Right cardiac atrium (tissue), 5 donors: ENCODE measurements around the gene ENTHD1. TPM values are rescaled to one million over a fixed set of nuclear protein-coding genes. Genes with fewer than 3 reads are reported as not detected.
"Not testable (repeated sequence)": the region's sequence is repeated elsewhere in the genome, so short reads cannot be mapped to it uniquely, and the experiment has no call there.

Experiments used
- ATAC-seq, 2 donors: fragments of 200-7000 bp; cut with Tn5 transposase; one replicate each; pipeline versions ENCODE4 v1.8.0 to v1.9.1; 2020; ENCODE audit warnings: moderate library complexity in 2 of 2, mild to moderate bottlenecking in 1 of 2
- DNase-seq, 3 donors: peaks; one replicate each; pipeline ENCODE4 v3.0.0-alpha.2; 2020
- H3K27ac ChIP-seq: one replicate; pipeline ENCODE4 v1.5.1; 2013; ENCODE audit warnings: mild to moderate bottlenecking, low read length, control low read depth, moderate library complexity
- H3K27me3 ChIP-seq: one replicate; pipeline ENCODE4 v1.6.1; 2013; ENCODE audit not compliant: control insufficient read depth, insufficient read depth
- H3K4me1 ChIP-seq: one replicate; pipeline ENCODE4 v1.6.1; 2013; ENCODE audit warnings: low read length; ENCODE audit not compliant: control insufficient read depth, insufficient read depth
- H3K4me3 ChIP-seq: one replicate; pipeline ENCODE4 v1.5.1; 2013; ENCODE audit warnings: low read length, control low read depth
- H3K9me3 ChIP-seq: one replicate; pipeline ENCODE4 v1.6.1; 2013; ENCODE audit warnings: low read length; ENCODE audit not compliant: control insufficient read depth
- WGBS: extraction: QIAGEN DNeasy Blood & Tissue Kit; methylation state at CpG from one replicate; pipeline ENCODE4 v1.1.7; 2013; 5-methylcytosine and 5-hydroxymethylcytosine counted together
- intact Hi-C, 4 donors: fragments of 100-400 bp; cut with DNase I; formaldehyde crosslinking; loops; one replicate each; pipeline versions ENCODE4 v1.11.0 to v1.14.0; 2022 to 2023
- polyA plus RNA-seq: library from polyadenylated mRNA; stranded (reverse); fragments of 200-250 nt; gene quantifications from one replicate; pipeline ENCODE4 v1.2.3, GENCODE V29; 2013
- total RNA-seq, 4 donors: library from RNA; stranded (reverse); fragmentation: NEBNext Ultra II Directional; extraction: Animal tissue kit (Norgen Biotek cat#: 25700); gene quantifications; one replicate each; pipeline ENCODE4 v1.2.1, GENCODE V29; 2021
- donor health status: healthy with polysubstance abuse.
- donor health status: DM: no; HTN: yes; CAD: no.
- donor health status: DM: no; HTN: no; CAD: no.
- donor health status: DM: no; HTN: yes; CAD: no; lungs with severe emphysema.
- donor health status: DM: yes; HTN: yes; CAD: no.

ENTHD1 gene
- total and polyA plus RNA-seq, 5 donors: 0.02 TPM; not detected in 4

GRCh38 chr22:39908737-39909136, 15.2 kb upstream of the ENTHD1 start:
- no peaks in the 10 kb centered on the region for H3K27me3 ChIP-seq
- intact Hi-C loops: no loop called here
- H3K27ac ChIP-seq: no peak overlapping the region
- WGBS: 50% methylated on average over 5 of the region's 5 CpGs
- no peaks in the 10 kb centered on the region for H3K9me3 ChIP-seq
- H3K4me3 ChIP-seq: no peak overlapping the region
- DNase-seq (no peak), ATAC-seq (no peak)
- no peaks in the 10 kb centered on the region for H3K4me1 ChIP-seq

GRCh38 chr22:39908136-39908535, 14.6 kb upstream of the ENTHD1 start:
- 85% methylated on average over 2 of the region's 2 CpGs for WGBS
- no peaks in the 10 kb centered on the region for H3K9me3 ChIP-seq
- ATAC-seq: no peak
- intact Hi-C loops: no loop called here
- H3K27ac ChIP-seq: no peak overlapping the region
- H3K27me3 ChIP-seq: no peaks in the 10 kb centered on the region
- H3K4me3 ChIP-seq: no peak overlapping the region
- no peak for DNase-seq
- no peaks in the 10 kb centered on the region for H3K4me1 ChIP-seq

- Histone ChIP-seq H3K9me3 (no peaks in the 10 kb centered on the region), H3K4me3 (no peak overlapping the region), H3K27me3 (no peaks in the 10 kb centered on the region), H3K27ac (no peak overlapping the region), H3K4me1 (no peaks in the 10 kb centered on the region)
- ATAC-seq (no peak), DNase-seq (no peak)
- WGBS: 87% methylated on average over 9 of the region's 9 CpGs
- intact Hi-C loops: no loop called here
Observed at GRCh38 chr22:39907605-39908097, 14.1 kb upstream of the ENTHD1 start.

GRCh38 chr22:39907047-39907446, 13.5 kb upstream of the ENTHD1 start:
- 85% methylated on average over 6 of the region's 6 CpGs for WGBS
- intact Hi-C loops: no loop called here

GRCh38 chr22:39906207-39906606, 12.6 kb upstream of the ENTHD1 start:
- ATAC-seq: no peak
- intact Hi-C loops: no loop called here
- Histone ChIP-seq H3K27ac (no peak overlapping the region), H3K27me3 (no peaks in the 10 kb centered on the region), H3K4me3 (no peak overlapping the region), H3K4me1 (no peaks in the 10 kb centered on the region), H3K9me3 (no peaks in the 10 kb centered on the region)
- 74% methylated on average over 3 of the region's 3 CpGs for WGBS
- DNase-seq: no peak

More at GRCh38 chr22:39907047-39907446, 13.5 kb upstream of the ENTHD1 start:
- Histone ChIP-seq H3K27ac (no peak overlapping the region), H3K9me3 (no peaks in the 10 kb centered on the region), H3K4me1 (no peaks in the 10 kb centered on the region), H3K27me3 (no peaks in the 10 kb centered on the region), H3K4me3 (no peak overlapping the region)
- DNase-seq (no peak), ATAC-seq (no peak)

GRCh38 chr22:39905687-39906086, 12.1 kb upstream of the ENTHD1 start:
- Histone ChIP-seq H3K27me3 (no peaks in the 10 kb centered on the region), H3K27ac (no peak overlapping the region), H3K9me3 (no peaks in the 10 kb centered on the region), H3K4me1 (no peaks in the 10 kb centered on the region), H3K4me3 (no peak overlapping the region)
- ATAC-seq (no peak), DNase-seq (no peak)
- WGBS: 88% methylated on average over 3 of the region's 3 CpGs
- intact Hi-C loops: no loop called here

- intact Hi-C loops: no loop called here
- whole genome bisulfite sequencing: 78% methylated on average over 4 of the region's 4 CpGs
- no peak for ATAC-seq
- Histone ChIP-seq H3K9me3 (no peaks in the 10 kb centered on the region), H3K4me3 (no peak overlapping the region), H3K27ac (no peak overlapping the region), H3K4me1 (no peaks in the 10 kb centered on the region), H3K27me3 (no peaks in the 10 kb centered on the region)
- no peak for DNase-seq
Observed at GRCh38 chr22:39904862-39905261, 11.3 kb upstream of the ENTHD1 start.

GRCh38 chr22:39904024-39904423, 10.5 kb upstream of the ENTHD1 start:
- H3K27ac ChIP-seq, H3K27me3 ChIP-seq, H3K4me3 ChIP-seq, ATAC-seq, intact Hi-C loops, H3K4me1 ChIP-seq, H3K9me3 ChIP-seq, DNase-seq: not testable (repeated sequence)
- 86% methylated on average over 10 of the region's 10 CpGs for WGBS

GRCh38 chr22:39901565-39902146, 8.1 kb upstream of the ENTHD1 start:
- Histone ChIP-seq H3K4me1 (no peaks in the 10 kb centered on the region), H3K9me3 (no peaks in the 10 kb centered on the region), H3K27me3 (no peaks in the 10 kb centered on the region), H3K27ac (no peak overlapping the region), H3K4me3 (peak overlapping the region; percentile 9)
- no peak for ATAC-seq
- no peak for DNase-seq
- WGBS: 70% methylated on average over 8 of the region's 8 CpGs
- intact Hi-C loops: no loop called here

GRCh38 chr22:39900306-39901227, 7.0 kb upstream of the ENTHD1 start, which contains the start of gene GRAP2:
GRAP2 (plus strand) TSS chr22:39901084; CDS start chr22:39947107, 46,023 bp downstream.
- no peak for DNase-seq
- Histone ChIP-seq H3K27ac (no peak within 1 kb of the TSS), H3K27me3 (no peaks in the 10 kb centered on the region), H3K9me3 (no peaks in the 10 kb centered on the region), H3K4me1 (no peaks in the 10 kb centered on the region), H3K4me3 (peak within 1 kb of the TSS; percentile 9)
- intact Hi-C loops: no loop called here
- WGBS: 66% methylated on average over 4 of the region's 4 CpGs
- ATAC-seq: no peak

- no peak overlapping the region for H3K4me3 ChIP-seq
- intact Hi-C loops: no loop called here
- DNase-seq: no peak
- no peaks in the 10 kb centered on the region for H3K9me3 ChIP-seq
- peak in 1 of 2 donors; percentile 78 for ATAC-seq
- no peak overlapping the region for H3K27ac ChIP-seq
- no peaks in the 10 kb centered on the region for H3K27me3 ChIP-seq
- H3K4me1 ChIP-seq: no peaks in the 10 kb centered on the region
- WGBS: 32% methylated on average over 2 of the region's 2 CpGs
Observed at GRCh38 chr22:39898997-39899396, 5.4 kb upstream of the ENTHD1 start.
